ENCODE measurements around the gene PAQR6.

Gene PAQR6, protein sequence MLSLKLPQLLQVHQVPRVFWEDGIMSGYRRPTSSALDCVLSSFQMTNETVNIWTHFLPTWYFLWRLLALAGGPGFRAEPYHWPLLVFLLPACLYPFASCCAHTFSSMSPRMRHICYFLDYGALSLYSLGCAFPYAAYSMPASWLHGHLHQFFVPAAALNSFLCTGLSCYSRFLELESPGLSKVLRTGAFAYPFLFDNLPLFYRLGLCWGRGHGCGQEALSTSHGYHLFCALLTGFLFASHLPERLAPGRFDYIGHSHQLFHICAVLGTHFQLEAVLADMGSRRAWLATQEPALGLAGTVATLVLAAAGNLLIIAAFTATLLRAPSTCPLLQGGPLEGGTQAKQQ

DNA sequence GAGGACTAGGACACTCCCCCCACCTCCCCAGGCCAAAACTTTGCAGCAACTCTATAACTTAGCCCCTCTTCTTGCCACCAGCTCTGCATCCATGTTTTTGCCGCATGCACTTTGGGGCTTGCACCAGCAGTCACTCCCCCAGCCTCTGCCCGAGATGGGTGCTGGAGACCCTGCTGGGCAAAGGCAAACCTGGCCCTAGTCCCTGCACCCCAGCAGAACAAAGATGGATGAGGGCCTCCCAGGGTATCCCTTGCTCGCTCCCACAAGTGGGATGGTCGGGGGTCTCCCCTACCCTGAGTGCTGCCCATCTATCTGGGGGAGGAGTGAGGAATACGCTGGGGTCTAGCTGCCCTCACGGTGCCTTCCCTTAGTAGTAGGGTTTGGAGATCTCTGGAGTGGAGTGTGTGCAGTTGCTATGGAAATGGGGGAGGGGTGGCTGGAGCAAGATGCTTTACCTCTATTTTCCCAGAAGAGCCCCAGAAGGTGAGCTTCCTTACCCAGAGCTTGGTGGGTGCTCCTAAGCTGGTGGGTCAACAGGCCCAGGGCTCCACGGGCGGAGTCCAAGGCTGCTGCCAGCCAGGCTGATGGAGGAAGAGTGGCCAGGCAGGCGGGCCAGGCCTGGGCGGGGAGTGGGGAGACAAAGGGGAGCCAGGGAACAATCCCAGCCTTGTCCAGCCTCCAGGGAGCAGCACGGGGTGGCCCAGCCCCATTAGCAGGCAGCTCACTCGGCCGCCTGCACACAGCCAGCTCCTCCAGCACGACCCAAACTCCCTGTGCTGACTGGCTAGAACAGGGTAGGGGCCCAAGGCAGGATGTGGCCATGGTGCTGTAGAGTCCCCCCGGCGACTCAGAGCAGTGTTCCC is at the start of gene PAQR6:
TSS of gene PAQR6 (minus strand) at position 597 of the 863 bp plus-strand sequence. CDS start 1,325 bp downstream, outside the sequence.
- DNase-seq = no peak

DNA sequence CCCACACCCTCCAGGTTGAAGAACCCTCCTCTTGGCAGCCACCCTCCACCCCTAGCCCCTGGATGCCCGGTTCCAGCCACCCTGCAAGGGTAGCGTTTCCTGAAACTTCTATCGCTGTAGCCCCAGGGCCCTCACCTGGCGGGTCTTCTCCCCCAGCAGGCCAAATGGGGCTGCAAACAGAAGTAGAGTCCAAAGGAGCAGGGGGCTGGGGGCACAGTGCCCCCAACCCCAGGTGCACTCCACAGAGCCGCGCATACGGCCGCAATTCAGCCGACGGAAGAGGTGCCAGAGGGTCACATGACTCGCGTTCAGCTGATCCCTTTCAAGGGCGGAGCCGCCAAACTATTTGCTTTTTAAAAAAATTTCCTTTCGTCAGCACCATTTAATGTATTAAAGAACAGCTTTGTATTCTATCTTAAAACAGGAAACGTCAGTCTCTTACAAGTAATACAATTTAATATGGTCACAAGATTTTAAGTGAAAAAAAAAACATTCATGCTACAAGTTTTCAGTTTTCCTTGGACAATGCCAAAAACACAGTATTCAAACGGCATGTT is 47.6 kb upstream of the PAQR6 start, which contains the start of gene GLMP:
TSS of gene GLMP (minus strand) at position 289 of the 557 bp plus-strand sequence. CDS start at position 255, 34 bp downstream.
- DNase-seq = peak; percentile 43

DNA sequence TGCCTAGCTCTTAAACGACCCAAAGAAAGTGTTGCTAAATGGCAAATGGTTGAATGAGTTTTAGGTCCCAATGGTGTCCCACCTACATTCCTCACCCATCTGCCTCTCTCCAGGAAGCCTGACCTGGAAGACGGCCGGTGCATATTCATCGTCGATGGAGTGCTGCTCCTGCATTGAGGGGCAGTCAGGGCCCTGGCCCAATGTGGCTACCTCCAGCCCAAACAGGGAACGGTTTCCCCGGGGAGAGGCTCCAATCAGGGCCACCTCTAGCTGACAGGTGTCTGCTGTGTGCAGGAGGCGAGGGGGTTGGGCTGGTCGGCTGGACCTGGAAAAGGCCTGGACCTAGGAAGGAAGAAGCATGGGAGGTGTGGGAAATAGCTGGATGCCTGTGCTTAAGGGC is 46.0 kb upstream of the PAQR6 start:
- DNase-seq = no peak

DNA sequence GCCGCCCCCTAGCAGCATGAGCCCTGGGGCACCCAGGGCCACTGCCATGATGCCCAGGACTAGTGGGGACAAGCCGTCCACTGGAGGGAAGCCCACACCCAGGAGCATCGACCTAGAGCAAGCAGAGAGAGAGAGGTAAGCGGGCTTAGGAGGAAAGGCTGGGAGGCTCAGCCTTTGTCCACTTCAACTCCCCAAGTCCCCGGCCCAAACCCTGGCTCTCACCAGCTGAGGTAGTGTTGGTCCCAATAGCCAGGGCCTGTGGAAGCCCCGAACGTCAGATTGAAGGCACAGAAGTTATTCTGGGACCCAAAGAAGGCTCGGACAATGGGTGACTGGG is 45.2 kb upstream of the PAQR6 start:
- DNase-seq = no peak

DNA sequence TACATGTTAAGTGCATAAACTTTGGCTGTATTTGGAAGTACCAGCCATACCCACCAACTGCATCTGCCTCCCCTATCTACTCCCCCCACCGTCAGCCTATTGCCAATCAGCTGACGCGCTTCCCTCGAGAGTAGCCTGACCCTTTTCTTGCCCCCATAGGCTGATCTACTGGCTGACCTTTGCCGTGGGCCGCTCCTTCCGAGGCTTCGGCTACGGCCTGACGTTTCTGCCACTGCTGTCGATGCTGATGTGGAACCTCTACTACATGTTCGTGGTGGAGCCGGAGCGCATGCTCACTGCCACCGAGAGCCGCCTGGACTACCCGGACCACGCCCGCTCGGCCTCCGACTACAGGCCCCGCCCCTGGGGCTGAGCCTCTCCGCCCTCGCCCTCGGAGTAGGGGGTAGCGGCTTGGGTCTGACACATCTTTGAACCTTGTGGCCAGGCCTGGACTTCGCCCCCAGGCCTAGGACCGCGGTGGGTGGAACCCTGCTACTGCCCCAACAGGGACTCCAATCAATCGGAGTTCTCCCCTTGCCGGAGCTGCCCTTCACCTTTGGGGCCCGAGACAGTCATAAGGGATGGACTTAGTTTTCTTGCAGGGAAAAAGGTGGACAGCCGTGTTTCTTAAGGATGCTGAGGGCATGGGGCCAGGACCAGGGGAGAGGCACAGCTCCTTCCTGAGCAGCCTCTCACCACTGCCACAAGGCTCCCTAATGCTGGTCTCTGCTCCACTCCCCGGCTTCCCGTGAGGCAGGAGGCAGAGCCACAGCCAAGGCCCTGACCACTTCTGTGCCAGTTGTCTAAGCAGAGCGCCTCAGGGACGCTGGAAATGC is 43.6 kb upstream of the PAQR6 start:
- peak; percentile 84 for DNase-seq

DNA sequence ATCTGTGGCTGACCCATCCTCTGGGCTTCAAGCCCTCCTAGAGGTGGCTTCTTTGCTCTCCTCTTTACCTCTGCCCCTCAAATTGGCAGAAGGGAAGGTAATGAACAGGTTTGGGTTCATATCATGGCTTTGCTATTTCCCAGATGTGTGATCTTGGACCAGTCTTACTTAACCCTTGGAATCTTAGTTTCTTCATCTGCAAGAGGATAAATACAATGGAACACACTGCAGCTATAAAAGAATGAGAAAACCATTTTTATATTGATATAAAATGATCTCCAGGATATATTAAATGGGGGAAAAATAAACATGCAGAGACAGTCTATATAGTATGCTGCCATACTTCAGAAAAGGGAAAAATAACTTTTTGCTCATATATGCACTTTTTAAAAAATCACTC is 42.0 kb upstream of the PAQR6 start:
- no peak for DNase-seq

DNA sequence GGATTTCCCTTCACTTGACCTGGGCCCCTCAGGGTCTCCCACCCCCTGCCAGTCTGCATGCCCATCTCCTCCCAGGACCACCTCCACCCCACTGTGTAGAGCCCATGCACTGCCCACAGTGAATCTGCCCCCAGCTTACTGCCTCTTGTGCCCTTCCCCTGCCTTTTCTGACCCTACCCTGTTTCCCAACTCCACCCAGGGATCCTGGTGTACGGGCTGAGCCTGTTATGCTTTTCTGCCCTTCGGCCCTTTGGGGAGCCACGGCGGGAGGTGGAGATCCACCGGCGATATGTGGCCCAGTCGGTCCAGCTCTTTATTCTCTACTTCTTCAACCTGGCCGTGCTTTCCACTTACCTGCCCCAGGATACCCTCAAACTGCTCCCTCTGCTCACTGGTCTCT is 38.2 kb upstream of the PAQR6 start:
- no peak for DNase-seq

DNA sequence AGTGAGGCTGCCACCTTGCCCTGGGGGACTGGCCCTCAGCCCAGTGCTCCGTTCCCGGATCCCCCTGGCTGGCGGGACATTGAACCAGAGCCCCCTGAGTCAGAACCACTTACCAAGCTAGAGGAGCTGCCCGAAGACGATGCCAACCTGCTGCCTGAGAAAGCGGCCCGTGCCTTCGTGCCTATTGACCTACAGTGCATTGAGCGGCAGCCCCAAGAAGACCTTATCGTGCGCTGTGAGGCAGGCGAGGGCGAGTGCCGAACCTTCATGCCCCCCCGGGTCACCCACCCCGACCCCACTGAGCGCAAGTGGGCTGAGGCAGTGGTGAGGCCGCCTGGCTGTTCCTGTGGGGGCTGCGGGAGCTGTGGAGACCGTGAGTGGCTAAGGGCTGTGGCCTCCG is 37.6 kb upstream of the PAQR6 start:
- DNase-seq = no peak

DNA sequence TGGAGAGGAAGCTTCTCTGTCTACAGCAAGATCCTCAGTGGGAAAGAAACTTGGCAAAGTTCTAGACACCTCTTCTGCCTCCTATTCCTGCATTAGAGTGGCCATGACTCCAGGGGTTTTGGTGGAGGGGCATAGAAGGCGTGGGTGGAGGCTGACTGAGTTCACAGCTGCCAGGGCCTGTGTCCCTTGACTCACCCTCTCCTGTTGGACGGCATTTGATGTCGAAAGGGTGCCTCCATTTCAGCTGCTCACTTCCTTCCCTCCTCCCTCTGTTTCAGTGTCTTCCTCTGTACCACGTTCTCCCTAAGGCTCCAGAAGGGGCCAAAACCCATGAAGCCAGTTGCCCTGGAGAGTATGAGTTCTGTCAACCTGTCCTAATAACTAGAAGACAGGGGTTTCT is 36.9 kb upstream of the PAQR6 start:
- no peak for DNase-seq

DNA sequence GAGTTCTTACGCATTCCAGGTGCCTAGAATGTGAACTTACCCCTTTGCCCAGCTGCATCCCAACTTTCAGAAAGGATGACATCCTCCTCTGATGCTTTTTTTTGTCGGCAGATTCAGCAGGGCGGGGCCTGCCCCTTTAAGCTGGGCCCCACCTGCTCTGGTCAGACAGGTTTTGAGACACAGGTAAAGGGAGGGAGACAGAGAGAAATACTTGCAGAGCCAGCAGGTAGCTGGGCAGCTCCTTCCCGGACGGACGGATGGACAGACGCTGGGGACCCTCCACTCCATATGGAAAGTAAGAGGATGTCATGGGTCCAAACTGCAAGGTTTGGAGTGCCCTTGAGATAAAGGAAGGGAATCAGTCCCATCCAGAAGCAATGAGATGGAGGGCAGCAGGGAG is 36.3 kb upstream of the PAQR6 start, which contains the start of gene TMEM79:
TSS of gene TMEM79 (plus strand) at position 214 of the 400 bp plus-strand sequence. CDS start 902 bp downstream, outside the sequence.
- DNase-seq = no peak

DNA sequence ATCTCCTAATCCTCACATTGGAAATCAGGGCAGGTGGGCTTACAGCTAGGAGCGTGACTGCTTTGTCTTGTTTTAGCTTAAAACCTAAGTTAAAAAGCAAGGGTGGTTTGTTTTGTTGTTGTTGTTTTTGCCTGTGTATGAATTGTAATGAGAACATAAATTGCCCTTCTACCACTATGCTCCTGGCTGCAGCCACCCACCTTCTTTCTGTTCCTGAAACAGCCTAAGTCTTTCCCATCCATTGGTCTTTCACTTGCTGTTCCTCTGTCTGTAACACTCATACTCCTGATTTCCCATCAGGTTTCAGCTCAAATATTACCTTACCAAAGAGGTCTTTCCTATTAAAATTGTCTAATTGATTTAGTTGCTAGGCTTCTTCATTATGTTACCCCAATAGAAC is 35.7 kb upstream of the PAQR6 start:
- no peak for DNase-seq

DNA sequence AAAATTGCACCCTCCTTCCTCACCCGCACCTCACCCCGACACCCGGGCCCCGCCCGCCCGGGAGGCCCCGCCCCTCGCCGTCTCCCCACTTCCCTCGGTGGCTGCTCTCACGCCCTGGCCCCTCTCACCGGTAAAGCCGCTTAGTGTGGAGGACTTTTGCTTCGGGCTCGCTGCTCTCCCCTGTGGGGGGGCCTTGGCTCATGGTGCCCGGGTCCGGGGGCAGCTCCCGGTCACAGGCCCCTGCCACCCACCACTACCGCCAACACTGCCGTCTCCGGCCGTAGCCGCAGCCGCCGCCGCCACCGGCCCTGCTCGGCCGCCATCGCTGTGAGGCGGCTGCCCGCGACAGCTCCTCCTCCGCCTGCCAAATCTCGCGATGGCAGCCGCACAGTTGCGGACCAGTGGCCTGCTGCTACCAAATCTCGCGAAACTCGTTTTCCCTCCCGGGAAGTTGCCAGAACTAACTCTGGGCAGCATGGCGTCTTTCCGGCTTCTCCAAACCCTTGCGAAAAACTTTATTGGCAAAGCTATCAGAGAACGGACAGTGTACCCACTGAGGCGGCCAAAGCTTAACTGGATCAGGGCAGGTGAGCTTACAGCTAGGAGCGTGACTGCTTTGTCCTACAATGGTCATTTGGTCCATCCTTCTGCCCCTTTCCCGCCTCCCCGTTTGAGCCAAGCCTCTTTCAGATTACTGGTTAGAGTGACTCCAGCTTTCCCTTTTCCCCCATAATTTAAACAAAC is 34.8 kb upstream of the PAQR6 start, which contains the start of gene SMG5:
TSS of gene SMG5 (minus strand) at position 347 of the 744 bp plus-strand sequence. CDS start at position 202, 145 bp downstream.
- peak; percentile 98 for DNase-seq

DNA sequence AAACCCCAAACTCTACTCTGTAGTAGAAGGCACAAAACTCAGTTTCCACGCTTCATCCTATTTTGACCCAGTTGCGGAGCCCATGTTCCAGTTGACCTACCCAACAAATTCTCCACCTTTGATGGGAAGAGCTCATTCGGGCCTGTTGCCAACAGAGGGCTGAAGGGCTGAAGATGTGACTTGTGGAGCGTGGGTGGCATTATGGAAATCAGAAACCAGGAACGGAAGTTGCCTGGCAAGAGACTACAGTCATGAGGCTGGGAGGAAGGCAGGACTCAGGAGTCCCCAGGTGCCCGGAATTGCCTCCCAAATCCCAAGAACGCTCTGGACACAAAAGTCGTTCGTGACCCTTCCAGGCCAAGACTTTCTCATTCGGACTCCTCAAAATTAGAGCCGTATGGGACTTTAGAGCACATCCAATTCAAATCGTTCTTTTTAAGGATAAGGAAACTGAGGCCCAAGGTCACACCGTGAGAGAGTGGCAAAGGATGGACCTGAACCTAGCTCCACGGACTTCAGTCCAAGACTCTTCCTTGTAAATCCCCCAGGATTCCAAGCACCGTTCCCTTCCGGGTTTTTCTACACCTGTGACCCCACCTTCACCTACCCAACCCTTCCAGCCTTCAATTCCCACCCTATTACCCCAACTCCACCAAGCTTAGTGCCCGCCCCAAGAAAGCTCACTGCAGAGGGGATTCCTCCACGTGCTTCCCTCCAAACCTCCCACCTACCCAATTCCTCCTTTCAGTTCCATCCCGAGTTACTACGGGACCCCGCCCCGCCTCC is 34.0 kb upstream of the PAQR6 start:
- DNase-seq = peak; percentile 74

DNA sequence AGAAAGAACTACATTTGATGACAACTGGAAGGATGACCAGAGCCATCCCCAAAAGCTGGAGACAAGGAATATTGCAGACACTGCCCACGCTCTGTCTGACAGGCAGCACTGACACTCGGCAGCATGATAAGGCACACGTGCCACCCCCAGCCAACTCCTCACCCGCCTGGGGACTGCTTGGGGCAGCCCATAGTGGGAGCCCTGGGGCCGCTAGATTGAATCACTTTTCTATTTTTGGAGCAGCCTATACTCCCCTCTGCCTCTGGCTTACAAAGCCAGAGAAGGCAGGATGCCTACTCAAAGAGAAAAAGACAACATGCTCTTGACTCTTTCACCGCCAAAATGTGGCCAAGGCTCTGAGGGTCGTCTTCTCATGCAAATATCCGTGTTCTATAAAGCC is 33.4 kb upstream of the PAQR6 start:
- no peak for DNase-seq

DNA sequence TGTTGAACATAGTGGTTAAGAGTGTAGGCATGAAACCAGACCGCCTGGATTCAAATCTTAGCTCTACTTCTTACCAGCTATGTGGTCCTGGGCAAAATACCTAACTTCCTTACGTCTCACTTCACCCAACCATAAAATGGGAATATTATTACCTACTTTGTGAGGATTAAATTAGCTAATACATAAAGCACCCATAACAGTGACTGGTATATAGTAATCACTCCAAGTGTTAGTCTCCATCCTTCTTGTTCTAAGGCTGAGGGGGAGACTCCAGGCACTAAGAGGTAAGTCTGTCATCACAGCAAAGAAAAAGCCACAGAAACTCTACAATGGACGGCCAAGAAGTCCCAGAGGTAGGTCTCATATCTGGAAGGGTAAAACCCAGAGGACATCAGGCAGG is 32.0 kb upstream of the PAQR6 start:
- DNase-seq = no peak

DNA sequence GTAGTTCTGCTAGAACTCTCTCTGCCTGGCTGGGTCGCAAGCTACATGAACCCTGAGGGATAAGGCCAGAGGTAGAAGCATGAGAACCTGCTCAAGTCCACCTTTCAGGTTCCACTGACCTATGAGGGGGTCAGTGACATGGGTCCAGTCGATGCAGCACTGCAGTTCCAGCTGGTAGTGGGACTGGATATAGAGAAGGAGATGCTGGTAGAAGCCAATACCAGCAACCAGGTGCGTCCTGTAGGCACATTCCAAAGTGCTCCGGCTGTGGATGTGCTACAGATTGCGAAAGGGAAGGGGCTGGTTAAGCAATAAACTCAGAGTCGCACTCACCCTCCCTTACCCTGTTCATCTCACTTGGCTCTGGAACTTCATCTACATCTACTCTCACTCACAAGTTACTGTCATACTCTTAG is 29.1 kb upstream of the PAQR6 start:
- DNase-seq = no peak

DNA sequence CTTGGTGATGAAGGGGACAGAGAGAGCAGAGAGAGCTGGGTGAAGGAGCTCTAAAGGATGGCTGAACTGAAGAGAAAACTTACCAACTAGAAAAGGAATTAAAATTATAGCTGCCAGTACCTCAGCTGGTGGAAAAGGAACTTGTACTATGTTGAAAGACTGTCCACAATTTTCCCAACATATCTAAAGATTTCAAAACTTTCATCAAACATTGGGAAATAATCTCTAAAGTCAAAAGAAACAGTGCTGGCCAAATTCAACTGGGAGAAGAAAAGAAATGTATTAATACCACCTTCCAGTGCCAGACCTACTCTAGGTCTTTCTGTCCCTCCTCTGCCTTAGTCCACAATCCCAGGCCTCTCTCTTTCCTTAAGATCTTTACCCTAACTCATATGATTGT is 28.7 kb upstream of the PAQR6 start:
- DNase-seq = no peak

DNA sequence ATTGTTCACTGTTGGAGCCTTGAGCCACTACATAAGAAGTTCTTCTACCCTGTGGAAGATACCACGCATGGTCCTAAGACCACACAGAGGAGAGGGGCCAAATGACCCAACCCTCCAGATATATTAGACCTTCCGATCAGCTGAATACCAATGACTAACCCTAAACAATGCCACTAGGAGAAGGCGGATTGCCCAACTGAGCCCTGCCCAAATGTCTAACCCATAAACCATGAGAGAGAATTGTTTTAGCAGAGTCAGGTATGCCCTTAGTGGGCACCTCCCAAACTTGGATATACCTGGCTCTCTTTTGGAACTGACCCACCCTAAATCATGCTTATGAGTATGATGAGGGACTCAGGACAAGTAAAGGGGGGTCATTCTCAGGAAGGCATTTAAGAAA is 22.5 kb upstream of the PAQR6 start:
- DNase-seq = no peak

DNA sequence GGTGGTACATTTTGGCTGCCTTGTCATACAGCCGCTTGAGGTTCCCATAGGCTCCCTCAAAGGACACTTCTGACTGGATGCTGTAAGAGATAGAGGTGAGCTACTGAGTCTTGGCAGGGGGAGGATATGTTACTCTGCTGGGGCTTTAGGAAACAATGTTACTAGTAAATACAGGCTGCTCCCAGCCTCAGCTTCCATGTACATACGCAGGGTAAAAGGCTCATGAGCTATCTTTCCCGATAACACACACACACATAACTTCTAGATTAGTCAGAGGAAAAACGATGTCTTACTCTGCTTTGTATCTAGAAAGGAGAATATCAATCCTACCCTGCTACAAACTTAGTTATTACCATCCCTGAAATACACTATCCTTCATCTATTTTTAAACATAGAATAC is 20.5 kb upstream of the PAQR6 start:
- no peak for DNase-seq

DNA sequence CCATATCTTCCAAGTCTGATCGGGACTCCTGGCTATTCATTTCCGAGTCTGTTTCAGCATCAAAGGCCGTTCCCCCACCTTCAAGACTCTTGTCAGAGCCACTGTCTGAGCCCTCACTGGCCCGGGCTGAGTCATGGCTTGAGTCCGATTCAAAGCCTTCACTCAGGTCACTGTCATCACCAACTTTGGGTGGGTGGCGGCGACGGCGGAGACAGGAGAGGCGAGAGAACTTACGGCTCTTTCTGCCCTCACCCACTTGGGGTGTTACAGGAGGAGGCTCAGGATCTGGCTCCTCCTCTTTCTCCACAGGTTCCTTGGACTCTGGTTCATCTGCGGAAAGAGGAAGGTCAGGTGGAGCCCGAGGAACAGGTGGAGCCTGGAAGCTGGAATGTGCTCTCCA is 18.2 kb upstream of the PAQR6 start:
- DNase-seq = no peak

DNA sequence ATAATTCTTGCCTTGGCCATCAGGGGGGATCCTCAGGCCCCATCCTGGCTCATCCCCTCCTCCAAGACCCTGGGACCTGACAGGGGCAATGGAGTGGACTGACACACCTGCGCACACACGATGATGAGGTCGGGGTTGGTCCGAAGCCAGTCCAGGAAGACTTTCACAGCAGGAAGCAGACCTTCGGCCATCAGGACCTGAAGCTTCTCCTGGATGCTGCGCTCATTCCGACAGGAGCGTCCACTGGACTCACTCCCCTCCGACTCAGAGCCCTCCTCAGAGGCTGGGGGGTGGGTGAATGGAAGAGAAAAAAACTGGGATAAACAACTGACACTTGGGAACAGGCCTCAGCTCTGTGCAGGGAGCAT is 15.4 kb upstream of the PAQR6 start:
- DNase-seq = no peak
